Tibial artery (tissue), 4 donors: ENCODE results near the gene VAV3.
A peak's percentile ranks its signal among the peaks of the same experiment; 100 is the strongest.

Experiments
- DNase-seq, 2 donors: peaks; one replicate each; pipeline ENCODE4 v3.0.0-alpha.2; 2019
- H3K27ac ChIP-seq, 2 donors: fragments of 200-600 bp; sonication (generic) in 1 of 2; 1 replicate in 1 of 2; 2 replicates in 1 of 2; pipeline ENCODE4 v1.5.1; 2018 to 2019; ENCODE audit warnings: mild to moderate bottlenecking in 1 of 2
- H3K27me3 ChIP-seq, 2 donors: fragments of 200-600 bp; sonication (generic) in 1 of 2; one replicate each; pipeline versions ENCODE4 v1.5.1 to v1.6.0; 2016 to 2019
- H3K36me3 ChIP-seq, 3 donors: fragments of 200-600 bp; sonication (generic) in 2 of 3; one replicate each; pipeline ENCODE4 v1.5.1; 2016 to 2019; ENCODE audit warnings: mild to moderate bottlenecking in 2 of 3
- H3K4me1 ChIP-seq, 4 donors: fragments of 200-600 bp; sonication (generic) in 2 of 4; 1 replicate in 3 of 4; 2 replicates in 1 of 4; pipeline ENCODE4 v1.5.1; 2016 to 2019
- H3K4me3 ChIP-seq, 2 donors: fragments of 200-600 bp; sonication (generic) in 1 of 2; 1 replicate in 1 of 2; 2 replicates in 1 of 2; pipeline ENCODE4 v1.5.1; 2018 to 2019; ENCODE audit warnings: mild to moderate bottlenecking in 2 of 2
- H3K9me3 ChIP-seq, 3 donors: fragments of 200-600 bp; sonication (generic) in 1 of 3; one replicate each; pipeline ENCODE4 v1.5.1; 2016 to 2019
- intact Hi-C: fragments of 100-400 bp; cut with DNase I; formaldehyde crosslinking; loops from one replicate; pipeline ENCODE4 v1.15.0; 2023; ENCODE audit warnings: low total_unique reads
- TF ChIP-seq, protein P1 (sequence below), 2 experiments: fragments of 200-600 bp in 1 of 2; fragments of 450-650 bp in 1 of 2; IDR thresholded peaks; one replicate each; pipeline ENCODE4 v1.5.1; 2017 to 2019; ENCODE audit warnings: antibody characterized with exemption in 2 of 2, mild to moderate bottlenecking in 1 of 2, moderate library complexity in 1 of 2

VAV3 gene

DNA sequence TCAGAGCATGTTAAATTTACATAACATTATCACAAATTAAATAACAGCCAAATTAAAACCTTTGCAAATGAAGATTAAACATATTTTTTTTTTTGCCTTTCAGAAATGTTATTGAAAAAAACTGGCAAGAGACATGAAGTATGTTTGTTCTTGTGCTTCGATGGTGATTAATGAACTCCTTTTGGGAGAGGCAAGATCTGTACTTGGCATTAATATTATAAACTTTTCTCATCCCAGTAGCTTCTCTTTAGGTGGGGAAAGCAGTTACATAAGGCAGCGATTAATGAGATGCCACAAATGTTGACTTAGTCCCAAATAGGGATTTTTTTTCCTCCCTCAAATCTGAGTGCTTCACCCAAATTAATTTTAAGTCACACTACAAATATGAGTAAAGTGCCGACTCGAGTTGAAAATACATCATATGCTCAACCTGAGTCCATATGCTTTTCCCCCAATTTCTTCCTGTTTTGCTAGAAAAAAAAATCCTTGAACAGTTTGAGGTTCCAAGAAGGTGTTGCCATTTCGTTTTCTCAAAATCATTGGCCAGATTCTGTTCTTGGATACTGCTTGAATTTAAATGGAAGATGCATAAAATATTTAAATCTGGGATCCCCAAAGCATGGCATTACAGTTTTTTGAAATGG, 294.5 kb downstream of the VAV3 start:
- Histone ChIP-seq H3K36me3 (no peaks in the 10 kb centered on the region), H3K27ac (no peak overlapping the region), H3K4me3 (no peak overlapping the region), H3K27me3 (no peaks in the 10 kb centered on the region), H3K9me3 (peaks cover 0 to 4% (median 0%) of the 10 kb centered on the region in 3 donors), H3K4me1 (no peaks in the 10 kb centered on the region)
- no peak for DNase-seq
- TF ChIP-seq, protein P1, sequence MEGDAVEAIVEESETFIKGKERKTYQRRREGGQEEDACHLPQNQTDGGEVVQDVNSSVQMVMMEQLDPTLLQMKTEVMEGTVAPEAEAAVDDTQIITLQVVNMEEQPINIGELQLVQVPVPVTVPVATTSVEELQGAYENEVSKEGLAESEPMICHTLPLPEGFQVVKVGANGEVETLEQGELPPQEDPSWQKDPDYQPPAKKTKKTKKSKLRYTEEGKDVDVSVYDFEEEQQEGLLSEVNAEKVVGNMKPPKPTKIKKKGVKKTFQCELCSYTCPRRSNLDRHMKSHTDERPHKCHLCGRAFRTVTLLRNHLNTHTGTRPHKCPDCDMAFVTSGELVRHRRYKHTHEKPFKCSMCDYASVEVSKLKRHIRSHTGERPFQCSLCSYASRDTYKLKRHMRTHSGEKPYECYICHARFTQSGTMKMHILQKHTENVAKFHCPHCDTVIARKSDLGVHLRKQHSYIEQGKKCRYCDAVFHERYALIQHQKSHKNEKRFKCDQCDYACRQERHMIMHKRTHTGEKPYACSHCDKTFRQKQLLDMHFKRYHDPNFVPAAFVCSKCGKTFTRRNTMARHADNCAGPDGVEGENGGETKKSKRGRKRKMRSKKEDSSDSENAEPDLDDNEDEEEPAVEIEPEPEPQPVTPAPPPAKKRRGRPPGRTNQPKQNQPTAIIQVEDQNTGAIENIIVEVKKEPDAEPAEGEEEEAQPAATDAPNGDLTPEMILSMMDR (IDR thresholded peaks at IDR 0.05): no peak
- intact Hi-C loops: no loop called here

DNA sequence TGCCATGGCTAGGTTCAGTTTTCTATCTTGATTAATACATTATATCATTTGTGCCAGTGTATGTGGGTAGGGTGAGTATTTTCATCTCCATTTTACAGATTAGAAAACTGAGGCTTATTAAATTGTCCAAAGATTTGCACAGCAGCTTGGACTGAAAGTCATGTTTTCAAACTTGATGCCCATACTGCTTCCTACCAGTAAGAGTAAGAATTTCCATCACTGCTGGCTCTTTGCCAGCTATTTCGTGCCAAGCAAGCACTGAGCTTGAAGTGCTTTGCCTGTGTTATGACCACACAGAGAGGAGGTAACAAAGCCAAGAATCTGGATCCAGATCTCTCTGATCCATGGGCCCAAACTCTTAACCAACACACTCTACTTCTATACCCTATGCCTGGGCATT, 295.0 kb downstream of the VAV3 start:
- Histone ChIP-seq H3K4me1 (no peaks in the 10 kb centered on the region), H3K36me3 (no peaks in the 10 kb centered on the region), H3K9me3 (peaks cover 0 to 4% (median 0%) of the 10 kb centered on the region in 3 donors), H3K4me3 (no peak overlapping the region), H3K27me3 (no peaks in the 10 kb centered on the region), H3K27ac (no peak overlapping the region)
- DNase-seq: peak; percentile 22 to 56
- intact Hi-C loops: no loop called here
- TF ChIP-seq, protein P1 (IDR thresholded peaks at IDR 0.05): no peak

- Histone ChIP-seq H3K27ac (no peak overlapping the region), H3K36me3 (no peaks in the 10 kb centered on the region), H3K9me3 (no peaks in the 10 kb centered on the region), H3K27me3 (no peaks in the 10 kb centered on the region), H3K4me3 (no peak overlapping the region), H3K4me1 (no peaks in the 10 kb centered on the region)
- no peak for DNase-seq
- TF ChIP-seq, protein P1 (IDR thresholded peaks at IDR 0.05): no peak
- intact Hi-C loops: no loop called here
Measured at GRCh38 chr1:107668762-107669161, 296.2 kb downstream of the VAV3 start.

- no peak overlapping the region for H3K27ac ChIP-seq
- no peaks in the 10 kb centered on the region for H3K36me3 ChIP-seq
- TF ChIP-seq, protein P1 (IDR thresholded peaks at IDR 0.05): no peak
- no peak overlapping the region for H3K4me3 ChIP-seq
- H3K4me1 ChIP-seq: no peaks in the 10 kb centered on the region
- intact Hi-C loops: no loop called here
- no peaks in the 10 kb centered on the region for H3K27me3 ChIP-seq
- H3K9me3 ChIP-seq: no peaks in the 10 kb centered on the region
- DNase-seq: no peak
Measured at GRCh38 chr1:107666493-107666892, 298.5 kb downstream of the VAV3 start.

GRCh38 chr1:107664982-107665925, 299.7 kb downstream of the VAV3 start:
- H3K9me3 ChIP-seq: no peaks in the 10 kb centered on the region
- no peak overlapping the region for H3K27ac ChIP-seq
- TF ChIP-seq, protein P1 (IDR thresholded peaks at IDR 0.05): no peak
- no peaks in the 10 kb centered on the region for H3K4me1 ChIP-seq
- DNase-seq: no peak
- intact Hi-C loops: no loop called here
- H3K27me3 ChIP-seq: no peaks in the 10 kb centered on the region
- H3K36me3 ChIP-seq: no peaks in the 10 kb centered on the region
- H3K4me3 ChIP-seq: no peak overlapping the region
